Kidney tubule cell (primary cell): ENCODE results near the gene POU3F2.

Source experiments
- DNase-seq: peaks from one replicate; pipeline ENCODE4 v3.0.0-alpha.2; 2018; ENCODE audit warnings: low spot score

Gene POU3F2

GRCh38 chr6:98834060-98835031 lies at the start of gene POU3F2:
Gene POU3F2, plus strand, starts transcription at chr6:98834574. Its CDS starts 300 bp downstream, at chr6:98834874.
- DNase-seq = peak; percentile 77

DNA sequence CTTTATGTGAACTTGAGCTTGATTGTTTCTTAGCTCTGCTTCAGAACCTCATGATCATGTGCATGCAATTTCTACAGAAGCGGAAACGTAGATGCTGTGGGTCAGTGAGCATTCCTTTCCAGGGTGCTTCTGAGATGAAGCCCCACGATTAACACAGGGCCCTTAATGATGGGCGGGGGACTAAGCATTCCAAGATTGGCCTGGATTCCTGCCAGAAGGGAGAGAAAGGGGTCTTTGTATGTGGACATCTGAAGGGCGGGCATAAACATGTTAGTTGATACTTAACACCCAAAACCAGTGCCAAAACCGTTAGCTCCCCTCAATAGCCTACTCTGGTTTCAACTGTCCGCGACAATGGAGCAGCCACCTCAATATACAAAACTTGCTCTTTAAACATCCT lies 46.9 kb upstream of the POU3F2 start:
- DNase-seq = no peak

- no peak for DNase-seq
These were observed 46.4 kb upstream of the POU3F2 start for GRCh38 chr6:98787961-98788360.

DNA sequence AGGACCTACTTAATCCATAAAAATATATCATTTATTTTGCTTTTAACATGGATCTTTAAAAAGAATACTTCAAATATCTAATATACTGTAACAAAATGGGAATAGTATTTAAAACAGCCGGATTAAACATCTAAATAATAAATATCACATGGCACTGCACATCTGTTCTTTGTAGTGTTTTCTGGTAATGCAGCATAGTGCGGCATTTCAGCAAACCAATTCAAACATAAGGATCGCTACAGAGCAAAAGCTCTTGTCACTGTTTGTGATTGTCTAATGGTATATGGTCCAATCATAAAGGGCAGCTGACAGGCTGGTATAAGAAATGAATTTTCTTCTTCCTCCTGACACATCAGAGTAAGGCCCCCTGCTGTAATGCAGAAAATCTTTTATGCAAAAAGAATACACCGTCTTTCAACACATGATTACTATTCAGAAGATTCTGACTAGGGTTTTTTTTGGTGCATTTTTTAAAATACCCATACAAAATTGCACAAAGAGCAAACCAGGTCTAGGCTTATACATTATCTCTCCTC lies 40.0 kb upstream of the POU3F2 start:
- DNase-seq = no peak

- peak; percentile 19 for DNase-seq
These were observed 37.0 kb upstream of the POU3F2 start for GRCh38 chr6:98797217-98797994.

DNA sequence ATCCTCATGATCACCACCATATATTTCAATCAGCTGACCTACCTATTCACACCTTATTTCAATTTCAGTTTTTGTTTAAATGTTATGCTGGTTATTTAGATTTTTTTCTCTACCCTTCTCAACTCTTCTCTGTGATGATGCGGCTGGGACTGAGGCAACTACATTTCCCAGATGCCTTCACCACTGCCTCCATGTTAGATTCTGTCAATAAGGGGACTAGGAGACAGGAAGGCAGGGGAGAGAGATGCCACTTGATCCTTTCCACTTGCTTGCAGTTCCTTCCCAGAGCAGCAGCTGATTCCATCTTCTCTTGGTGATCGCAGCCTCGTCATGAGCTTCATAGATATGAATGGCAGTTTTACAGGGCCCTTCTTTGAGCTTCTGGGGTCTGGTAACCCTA lies 33.5 kb upstream of the POU3F2 start:
- no peak for DNase-seq

DNA sequence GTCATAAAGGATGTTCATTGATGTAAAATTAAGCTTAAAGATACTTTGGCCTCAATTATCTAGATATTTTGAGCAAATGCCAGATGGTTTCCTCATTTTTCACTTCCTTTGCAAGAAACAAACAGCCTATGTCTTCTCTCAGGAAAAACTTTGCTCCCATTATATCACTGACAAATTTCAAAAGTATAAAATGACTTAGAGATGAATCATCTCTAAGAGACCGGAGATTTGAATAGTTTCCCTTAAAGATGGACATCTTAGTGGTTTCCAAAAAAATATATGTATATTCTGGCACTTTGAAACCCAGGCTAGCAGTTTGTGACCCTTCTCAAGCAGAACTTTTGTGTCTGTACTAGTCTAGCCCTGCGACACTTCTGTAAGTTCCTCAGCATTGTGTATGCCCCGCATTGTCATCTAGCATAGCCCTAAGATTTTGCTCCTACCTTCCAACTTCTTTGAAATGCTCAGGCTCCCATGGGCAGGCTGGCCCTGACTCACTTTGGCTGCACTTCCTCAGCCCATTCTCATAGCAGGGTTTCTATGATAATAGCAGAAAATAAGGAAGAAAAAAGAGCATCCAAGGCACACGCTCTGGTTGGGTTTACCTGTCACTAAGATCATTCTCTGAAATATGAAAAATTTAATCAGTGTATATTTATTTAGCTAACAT lies 25.7 kb upstream of the POU3F2 start:
- DNase-seq = no peak

DNA sequence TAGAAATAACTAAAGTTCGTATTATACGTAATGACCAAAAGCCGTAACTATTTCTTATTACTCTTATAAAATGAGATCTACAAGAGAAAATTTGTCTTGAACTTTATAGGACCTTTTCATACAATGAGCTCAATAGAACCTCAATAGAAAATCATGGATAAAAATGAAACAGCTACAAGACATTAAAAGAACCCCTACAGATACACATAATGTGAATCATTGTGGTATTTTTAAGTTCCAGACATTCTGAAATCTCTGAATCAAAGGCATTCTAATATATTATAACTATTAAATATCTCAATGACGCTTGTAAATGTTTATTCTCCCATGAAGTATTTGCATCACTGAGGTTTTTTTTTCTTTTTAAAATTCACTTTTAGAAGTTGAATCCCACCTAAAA lies 22.2 kb upstream of the POU3F2 start:
- DNase-seq = no peak

DNA sequence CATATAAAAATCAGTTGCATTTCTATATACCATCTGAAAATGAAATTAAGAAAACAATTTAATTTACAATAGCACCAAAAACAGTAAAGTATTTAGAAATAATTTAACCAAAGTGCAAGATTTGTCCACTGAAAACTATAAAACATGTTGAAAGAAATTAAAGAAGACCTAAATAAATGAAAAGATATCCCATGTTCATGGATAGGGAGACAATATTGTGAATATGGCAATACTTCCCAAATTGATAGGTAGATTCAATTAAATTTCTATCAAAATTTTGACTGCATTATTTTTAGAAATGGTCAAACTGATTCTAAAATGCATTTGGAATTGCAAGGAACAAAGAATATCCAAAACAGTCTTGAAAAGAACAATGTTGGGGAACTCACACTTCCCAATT lies 17.6 kb upstream of the POU3F2 start:
- no peak for DNase-seq

GRCh38 chr6:98821756-98822405 lies 12.5 kb upstream of the POU3F2 start:
- no peak for DNase-seq

DNA sequence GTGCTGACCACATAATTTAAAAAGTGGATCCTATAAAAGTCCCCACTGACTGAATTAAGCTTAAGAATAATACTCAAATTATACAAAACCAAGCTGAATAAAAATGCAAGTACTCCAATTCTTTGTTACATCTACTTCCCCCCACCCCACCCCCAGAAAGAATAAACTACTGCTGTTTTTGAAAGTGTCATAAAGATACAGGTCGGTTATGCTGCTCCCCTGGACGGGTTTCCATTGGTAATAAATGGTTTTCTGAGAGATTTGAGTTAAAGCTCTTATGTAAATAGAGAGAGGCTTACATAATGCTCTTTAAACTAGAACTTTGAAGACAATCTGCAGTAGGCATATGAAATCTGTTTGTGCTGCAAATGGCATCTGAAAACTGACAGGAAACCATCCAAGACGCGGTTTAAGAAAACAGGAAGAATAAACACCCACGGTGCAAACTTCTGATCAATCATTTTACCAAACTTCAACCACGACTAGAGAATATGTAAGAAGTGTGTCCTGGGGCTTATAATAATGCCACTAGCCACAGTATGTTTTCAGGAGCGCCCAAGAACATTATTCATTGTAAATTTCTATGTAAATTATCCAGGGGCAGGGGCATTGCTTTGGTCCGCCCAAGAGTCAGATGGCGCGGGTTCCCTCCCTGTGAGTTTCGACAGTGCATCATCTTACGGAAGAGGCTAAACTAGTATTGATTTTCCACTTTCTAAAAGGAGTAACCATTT lies 10.8 kb upstream of the POU3F2 start:
- no peak for DNase-seq

DNA sequence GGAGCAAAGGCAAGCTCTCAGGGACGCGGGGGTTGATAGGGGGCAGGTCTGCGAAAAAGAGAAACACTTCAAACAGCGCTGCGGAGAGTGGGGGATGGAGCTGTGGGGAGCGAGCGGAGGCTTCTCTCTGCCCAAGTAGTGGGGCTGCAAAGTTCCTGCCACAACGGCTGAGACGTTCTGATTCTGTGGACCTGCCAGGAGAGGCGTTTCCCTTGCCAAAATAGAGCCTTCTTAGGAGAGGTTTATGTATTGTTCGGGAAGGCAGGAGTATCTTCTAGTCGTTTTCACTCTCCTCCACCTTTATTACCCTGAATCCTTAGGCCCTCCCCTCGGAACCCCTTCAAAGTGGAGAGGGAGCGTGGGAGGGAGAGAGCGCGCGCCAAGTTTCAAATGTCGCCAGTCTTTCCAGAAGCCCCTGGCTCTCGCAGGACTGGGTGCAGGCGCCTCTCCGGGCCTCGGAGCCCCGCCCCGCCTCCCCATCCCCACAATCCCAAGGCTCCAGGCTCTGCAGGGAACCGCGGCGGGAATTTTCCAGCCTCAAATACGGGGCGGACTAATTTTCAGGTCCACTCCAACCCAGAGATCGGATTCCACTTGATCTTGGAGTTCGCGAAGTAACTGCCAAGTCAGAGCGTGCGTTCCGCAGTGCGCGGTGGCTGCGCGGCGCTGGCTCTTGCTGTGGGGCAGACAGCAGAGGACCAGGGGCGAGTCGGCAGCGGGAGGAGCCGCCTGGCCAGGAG lies 10.0 kb upstream of the POU3F2 start:
- DNase-seq = no peak

DNA sequence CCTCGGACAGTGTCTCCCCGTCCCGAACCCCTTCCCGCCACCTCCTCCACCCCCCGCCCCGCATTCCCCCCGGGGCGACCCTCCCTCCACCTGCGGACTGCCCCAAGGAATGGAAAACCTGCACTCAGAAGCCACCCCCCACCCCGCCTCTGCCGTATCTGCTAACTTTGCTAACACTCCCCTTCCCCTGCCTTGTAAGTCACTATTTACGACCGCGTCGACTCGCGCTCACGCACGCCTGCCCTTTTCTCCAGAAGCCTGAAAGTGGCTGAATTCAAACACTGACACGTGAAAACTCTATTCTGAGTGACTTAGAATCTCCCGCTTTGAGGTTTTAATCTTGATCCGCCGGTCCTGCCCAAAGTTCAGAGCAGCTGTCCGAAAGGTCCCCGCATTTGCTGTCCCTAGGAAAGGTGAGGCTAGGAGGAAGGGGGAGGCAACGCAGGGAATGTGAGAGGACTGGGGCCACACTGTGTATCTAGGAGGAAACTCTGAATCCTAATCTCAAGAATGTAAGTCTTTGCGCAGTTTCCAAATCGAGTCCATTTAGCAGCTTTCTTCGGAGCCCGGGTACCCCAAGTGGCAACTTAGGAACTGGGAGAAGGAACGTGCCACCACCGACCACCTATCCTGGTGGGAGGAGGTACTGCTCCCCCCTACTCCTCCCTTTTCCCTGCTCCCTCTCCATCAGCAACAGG lies 9.3 kb upstream of the POU3F2 start:
- DNase-seq = no peak

DNA sequence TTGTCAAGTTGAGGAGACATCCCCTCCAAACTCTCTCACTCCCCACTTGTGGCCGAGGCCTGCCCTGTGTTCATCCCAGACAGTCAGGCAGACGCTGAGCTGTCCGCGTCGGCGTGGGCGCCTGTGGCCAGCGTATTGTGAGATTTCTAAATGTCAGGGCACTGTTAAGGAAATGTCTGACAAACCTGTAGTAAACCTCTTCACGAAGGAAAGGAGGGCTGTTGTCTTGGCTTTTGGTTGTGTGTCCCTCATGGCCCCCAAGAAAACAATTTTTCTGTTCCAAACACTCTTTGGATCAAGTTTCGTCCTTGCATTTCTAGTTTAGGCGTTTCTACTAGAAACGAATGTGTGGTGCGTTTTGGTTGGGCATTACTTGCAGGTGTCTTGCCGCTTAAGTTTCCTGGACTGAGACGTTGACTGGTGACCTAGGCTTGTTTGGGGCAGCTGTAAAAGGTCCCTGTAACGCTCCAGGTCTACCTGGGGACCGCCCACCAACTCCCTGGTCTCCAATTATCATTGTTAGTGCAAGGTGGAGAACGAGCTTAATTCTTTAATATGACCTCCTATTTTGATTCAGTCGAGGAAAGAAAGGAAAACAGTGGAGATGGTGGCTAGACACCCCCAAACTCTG lies 8.7 kb upstream of the POU3F2 start:
- no peak for DNase-seq

DNA sequence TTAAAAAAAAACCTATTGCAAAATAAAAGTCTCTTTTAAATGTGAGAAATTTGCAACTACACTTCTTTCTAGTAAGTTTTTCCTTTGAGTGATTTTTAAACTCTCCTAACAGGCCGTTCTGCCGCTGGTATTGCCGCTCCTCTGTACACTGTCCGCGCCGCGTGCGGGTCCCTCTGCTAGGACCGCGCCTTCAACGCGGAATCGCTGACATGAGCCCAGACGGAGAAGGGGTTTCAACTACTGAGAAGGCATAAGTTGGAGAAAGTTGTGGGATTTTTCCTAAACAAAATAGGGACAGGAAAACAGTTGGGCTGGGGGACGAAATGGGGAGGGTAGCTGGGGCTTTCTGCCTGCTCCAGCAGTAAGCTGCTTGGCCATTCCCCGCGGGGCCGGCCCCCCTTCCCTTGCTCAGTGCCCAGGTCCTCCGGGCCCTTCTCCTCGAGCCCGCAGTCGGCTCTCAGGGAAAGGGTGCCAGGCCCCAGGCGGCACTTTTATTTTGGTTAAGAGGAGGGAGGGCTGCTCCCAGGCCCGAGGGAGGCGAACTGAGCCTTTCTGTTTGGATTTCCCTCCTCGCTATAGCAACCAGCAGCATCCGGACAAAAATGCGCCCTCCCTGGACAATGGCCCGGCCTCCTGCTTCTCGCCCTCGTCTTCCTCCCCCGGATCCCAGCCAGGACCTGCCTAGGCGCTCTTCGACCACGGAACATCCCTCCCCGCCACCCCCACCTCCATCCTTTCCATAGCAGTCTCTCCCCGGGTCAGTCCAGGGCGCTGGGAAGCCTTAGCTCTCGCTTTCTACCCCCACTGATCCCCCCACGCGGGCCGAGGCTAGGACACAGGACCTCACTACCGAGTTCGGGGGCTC lies 6.8 kb upstream of the POU3F2 start:
- DNase-seq = no peak

GRCh38 chr6:98828211-98828788 lies 6.1 kb upstream of the POU3F2 start:
- no peak for DNase-seq

- DNase-seq = no peak
These were observed 5.4 kb upstream of the POU3F2 start for GRCh38 chr6:98828941-98829411.

DNA sequence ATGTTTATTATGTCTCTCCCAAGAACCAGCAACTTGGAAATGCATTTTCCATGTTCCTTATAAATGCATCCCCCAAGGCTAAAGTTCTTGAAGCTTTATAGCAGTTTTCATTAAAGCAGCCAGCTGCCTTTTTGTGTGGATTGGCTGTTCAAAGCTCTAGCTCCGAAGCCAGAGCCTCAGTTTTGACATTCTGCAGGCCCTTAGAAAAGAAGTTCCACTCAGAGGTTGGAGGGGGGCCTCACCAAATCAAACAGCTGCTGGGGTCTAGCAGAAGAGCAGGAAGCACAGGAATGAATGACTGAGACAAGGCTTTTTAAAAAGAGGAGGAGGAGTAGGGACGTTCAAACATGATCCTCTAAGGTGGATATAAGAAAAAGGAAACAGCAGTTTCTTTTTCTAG lies 4.2 kb upstream of the POU3F2 start:
- no peak for DNase-seq
